OCI-M2 (cell line): ENCODE data around the gene ITPR2.
"Not testable (repeated sequence)": the region's sequence is repeated elsewhere in the genome, so short reads cannot be mapped to it uniquely, and the experiment has no call there.

ENCODE experiments used
- DNase-seq: peaks from one replicate; lab custom pipeline; 2025; ENCODE audit not compliant: unreplicated experiment; lab: John Stamatoyannopoulos, UW

Gene ITPR2

GRCh38 chr12:26469421-26470180 is 363.4 kb downstream of the ITPR2 start:
- DNase-seq = no peak

- DNase-seq = no peak
These were observed 365.6 kb downstream of the ITPR2 start for GRCh38 chr12:26467351-26467750.

- DNase-seq = no peak
These were observed 366.3 kb downstream of the ITPR2 start for GRCh38 chr12:26466726-26467125.

GRCh38 chr12:26465419-26466097 is 367.4 kb downstream of the ITPR2 start:
- no peak for DNase-seq

DNA sequence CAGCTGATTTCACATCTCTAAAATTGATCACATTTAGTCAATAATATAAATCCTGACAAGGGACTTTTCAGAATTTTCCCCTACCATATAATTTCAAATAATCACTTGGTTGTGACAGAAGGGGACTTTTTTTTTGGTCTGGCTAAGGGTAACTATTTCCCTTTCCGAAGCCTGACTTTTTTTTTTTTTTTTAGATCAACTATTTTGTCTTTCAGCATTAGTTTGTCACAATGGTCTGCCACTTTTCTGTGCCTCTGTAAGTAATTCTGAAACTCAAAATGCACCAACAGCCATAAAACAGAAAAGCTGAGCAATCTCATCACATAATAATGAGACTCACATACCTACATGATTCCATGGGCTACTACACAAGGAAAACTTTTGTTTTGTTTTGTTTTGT is 371.2 kb downstream of the ITPR2 start:
- no peak for DNase-seq

GRCh38 chr12:26460361-26460760 is 372.6 kb downstream of the ITPR2 start:
- no peak for DNase-seq

GRCh38 chr12:26455936-26456574 is 376.9 kb downstream of the ITPR2 start:
- DNase-seq = no peak

DNA sequence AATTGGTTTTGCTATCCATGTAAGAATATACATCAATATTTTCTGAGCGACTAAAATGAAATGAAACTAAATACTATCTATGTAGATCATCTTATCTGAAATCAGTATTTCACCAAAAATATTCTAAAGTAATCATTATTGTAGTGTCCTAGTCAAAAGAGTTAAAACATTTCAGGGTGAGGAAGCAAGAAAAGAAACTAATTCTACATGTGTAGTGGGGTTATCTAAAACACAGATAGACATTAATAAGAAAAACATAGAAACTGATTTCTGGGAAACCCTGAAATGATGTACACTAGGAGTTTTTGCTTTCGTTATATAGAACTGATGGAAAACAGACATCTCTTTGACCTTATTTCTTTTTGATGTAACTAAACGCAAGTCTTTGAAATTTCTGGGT is 379.7 kb downstream of the ITPR2 start:
- DNase-seq = no peak

GRCh38 chr12:26452511-26452910 is 380.5 kb downstream of the ITPR2 start:
- DNase-seq = no peak

DNA sequence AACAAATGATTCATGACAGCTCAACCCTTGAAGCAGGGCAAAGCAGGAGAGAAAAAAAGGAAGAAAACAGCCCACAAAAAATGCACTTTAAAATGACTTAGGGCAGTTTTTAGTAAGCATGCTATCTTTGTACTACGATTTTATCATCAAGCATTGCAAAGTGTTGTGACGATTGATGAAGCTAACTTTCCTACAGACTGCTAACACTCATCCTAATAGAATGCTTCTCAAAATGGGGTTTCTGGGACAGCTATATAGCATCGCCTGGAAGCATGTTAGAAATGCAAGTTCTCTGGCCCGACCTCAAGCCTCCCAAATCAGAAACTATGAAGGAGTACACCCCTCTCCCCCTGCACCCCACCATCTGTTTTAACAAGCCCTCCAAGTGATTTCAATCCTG is 381.2 kb downstream of the ITPR2 start:
- no peak for DNase-seq

GRCh38 chr12:26445909-26446308 is 387.1 kb downstream of the ITPR2 start:
- no peak for DNase-seq

DNA sequence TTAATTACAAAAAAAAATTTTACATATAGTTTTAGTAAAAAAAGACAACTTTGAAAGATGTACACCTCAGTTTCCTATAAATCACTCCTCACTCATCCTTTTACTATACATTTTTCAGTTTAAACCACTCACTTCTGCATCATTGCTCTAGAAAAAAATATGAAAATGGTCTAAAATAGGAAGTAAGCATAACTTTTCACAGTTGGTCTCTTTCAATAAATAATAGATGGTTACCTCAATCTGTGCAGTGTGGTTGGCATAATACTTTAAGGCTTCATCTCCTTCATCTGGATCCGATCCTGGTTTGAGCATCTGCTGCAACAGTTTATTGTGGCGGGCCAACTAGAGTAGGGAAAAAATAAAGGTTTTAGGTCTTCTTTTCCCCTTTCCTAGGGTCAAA is 389.7 kb downstream of the ITPR2 start:
- DNase-seq = no peak

DNA sequence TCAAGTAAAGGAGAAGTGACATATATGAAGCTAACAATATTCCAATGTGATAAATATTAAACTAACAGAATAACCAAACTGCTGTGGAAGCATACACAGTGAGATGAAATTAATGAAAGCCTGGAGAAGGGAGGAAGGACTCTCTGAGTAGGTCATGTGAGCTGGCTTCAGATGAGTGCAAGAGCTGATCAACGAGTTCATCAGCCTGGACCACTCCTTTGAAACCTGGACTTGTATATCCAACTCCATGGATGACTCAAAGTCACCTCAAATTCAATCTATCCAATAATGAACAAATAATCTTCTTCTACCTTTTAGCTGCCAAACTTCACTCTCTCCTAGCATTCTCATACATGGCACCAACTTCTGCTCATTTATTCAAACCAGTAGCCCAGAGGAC is 391.6 kb downstream of the ITPR2 start:
- DNase-seq = no peak

DNA sequence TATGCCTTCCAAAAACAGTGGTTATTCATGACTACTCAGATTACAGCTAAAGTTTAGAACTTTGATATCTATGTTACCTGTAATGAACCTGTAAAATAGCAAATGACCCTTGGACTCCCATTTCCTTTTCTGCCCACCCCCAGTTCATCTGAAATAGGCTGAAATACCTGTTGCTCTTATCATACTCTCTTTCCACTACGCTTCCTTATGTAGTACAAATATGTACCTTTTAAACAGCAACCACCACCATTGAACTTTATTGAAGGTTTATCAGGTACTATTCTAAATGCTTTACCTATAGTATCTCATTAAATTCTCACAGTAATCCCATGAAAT is 398.0 kb downstream of the ITPR2 start:
- DNase-seq = no peak

DNA sequence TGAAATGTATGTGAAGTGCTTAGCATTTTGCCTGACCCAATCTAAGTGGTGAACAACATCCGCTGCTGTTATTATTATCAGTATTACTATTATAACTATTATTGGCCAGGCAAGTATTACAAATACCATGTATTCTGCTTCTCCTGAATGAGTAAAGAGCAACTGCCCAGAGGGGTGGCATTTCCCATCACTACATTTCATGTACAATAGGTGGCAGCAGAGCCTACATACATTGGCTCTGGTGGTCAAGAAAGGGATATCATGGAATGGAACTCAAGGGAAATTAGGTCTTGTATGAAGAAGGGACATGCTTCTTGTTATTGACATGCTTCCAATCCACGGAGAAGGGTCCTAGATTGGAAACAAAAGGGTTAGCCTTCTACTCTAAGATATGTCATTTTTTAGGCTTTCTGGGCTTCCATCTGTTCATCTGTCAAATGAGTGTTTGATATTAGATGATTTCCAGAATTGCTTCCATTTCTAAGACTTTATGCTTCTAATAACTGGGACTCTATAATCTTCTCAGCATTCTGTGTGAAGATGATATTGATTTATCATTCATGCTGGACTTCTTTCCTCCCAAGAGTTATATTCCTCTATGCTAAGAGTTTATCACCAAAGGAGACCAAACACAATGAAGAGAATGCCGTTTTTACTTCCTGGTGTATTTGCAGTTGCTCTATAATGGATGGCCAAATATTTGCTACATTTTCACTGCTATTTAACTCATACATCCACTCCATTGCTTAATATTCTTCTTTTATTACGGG is 398.5 kb downstream of the ITPR2 start:
- peak; percentile 0 for DNase-seq

DNA sequence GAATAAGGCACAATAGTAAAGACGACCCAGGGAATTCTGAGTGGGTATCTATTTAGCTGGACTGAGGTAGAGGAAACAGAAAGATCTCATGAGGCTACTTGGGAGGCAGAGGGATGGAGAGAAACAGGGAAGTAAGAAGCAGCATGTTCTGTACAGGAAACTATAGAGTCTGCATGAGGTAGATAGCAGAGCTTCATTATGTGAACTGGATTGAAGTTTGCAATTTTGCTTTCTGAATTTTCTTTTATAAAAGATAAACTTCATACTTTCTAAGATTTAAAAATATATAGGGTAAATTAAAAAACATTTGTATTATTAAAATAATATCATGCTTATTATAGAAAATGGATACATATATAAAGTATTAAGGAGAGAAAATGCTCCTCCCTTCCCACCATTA is 399.3 kb downstream of the ITPR2 start:
- DNase-seq = not testable (repeated sequence)

GRCh38 chr12:26431211-26431610 is 401.8 kb downstream of the ITPR2 start:
- DNase-seq = no peak

DNA sequence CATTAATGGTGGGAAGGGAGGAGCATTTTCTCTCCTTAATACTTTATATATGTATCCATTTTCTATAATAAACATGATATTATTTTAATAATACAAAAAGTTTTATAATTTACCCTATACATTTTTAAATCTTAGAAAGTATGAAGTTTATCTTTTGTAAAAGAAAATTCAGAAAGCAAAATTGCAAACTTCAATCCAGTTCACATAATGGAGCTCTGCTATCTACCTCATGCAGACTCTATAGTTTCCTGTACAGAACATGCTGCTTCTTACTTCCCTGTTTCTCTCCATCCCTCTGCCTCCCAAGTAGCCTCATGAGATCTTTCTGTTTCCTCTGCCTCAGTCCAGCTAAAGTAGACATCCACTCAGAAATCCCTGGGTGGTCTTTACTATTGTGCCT is 402.4 kb downstream of the ITPR2 start:
- not testable (repeated sequence) for DNase-seq

GRCh38 chr12:26429070-26429691 is 403.8 kb downstream of the ITPR2 start:
- DNase-seq = no peak

DNA sequence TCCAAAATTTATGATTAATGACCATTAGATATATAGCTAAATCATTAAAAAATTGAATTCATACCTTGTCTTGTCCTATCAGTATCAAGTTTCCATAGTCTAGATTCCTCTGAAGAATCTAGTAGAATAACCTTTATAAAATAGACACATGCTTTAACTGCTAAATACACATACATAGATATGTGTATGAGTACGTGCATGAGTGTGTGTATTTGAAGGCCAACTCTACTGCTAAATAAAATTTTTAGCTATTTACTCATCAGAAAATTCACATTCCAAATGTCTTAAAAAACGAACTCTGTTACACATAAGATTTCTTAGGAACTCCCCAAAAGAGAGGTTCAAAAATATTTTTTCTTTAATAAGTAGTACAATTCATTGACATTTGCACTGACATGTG is 404.6 kb downstream of the ITPR2 start:
- no peak for DNase-seq

DNA sequence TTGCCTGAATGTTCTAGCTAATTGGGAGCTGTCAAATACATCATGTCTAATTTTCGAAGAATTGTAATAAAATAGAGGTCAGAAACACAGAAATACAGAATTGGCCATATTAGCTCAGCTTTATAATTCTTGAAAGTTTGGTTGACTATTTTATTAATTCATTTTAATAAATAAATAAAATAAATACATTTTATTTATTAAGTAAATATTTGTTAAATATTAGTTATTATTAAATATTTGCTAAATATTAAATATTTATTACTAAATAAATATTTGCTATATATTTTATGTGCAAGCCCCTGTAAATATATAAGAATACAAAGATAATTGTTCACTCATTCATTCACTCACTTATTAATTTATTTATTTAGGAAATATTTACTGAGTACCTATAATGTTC is 406.3 kb downstream of the ITPR2 start:
- no peak for DNase-seq
